Stimulated activated CD8-positive, alpha-beta memory T cell treated with anti-CD3 and anti-CD28 coated beads, Interleukin-12 subunit alpha, Interleukin-12 subunit beta, amount 100 ng/mL, for 24 hours (primary cell): ENCODE results near the gene TNPO1.
"Not testable (repeated sequence)": the region's sequence is repeated elsewhere in the genome, so short reads cannot be mapped to it uniquely, and the experiment has no call there.

ENCODE experiments used
- DNase-seq: peaks from one replicate; pipeline ENCODE4 v3.0.0-alpha.2; 2020; ENCODE audit errors: extremely low read depth

The TNPO1 gene

GRCh38 chr5:72816284-72817075 is at the start of gene TNPO1:
TSS of gene TNPO1 (plus strand) at chr5:72816661. CDS start at chr5:72816738, 77 bp downstream.
- peak; percentile 63 for DNase-seq

- DNase-seq, result no peak
Measured at GRCh38 chr5:72767289-72768010, 49.0 kb upstream of the TNPO1 start.

- DNase-seq, result no peak
Measured at GRCh38 chr5:72770266-72770665, 46.2 kb upstream of the TNPO1 start.

GRCh38 chr5:72776684-72777083 is 39.8 kb upstream of the TNPO1 start:
- DNase-seq, result no peak

GRCh38 chr5:72779520-72779919 is 36.9 kb upstream of the TNPO1 start:
- no peak for DNase-seq

GRCh38 chr5:72783354-72783753 is 33.1 kb upstream of the TNPO1 start:
- no peak for DNase-seq

- no peak for DNase-seq
Measured at GRCh38 chr5:72784129-72784528, 32.3 kb upstream of the TNPO1 start.

GRCh38 chr5:72785801-72786200 is 30.7 kb upstream of the TNPO1 start:
- no peak for DNase-seq

- DNase-seq, result no peak
Measured at GRCh38 chr5:72786676-72787075, 29.8 kb upstream of the TNPO1 start.

- no peak for DNase-seq
Measured at GRCh38 chr5:72788866-72789505, 27.5 kb upstream of the TNPO1 start.

- no peak for DNase-seq
Measured at GRCh38 chr5:72790186-72790585, 26.3 kb upstream of the TNPO1 start.

- not testable (repeated sequence) for DNase-seq
Measured at GRCh38 chr5:72792662-72793061, 23.8 kb upstream of the TNPO1 start.

GRCh38 chr5:72796001-72796400 is 20.5 kb upstream of the TNPO1 start:
- no peak for DNase-seq

GRCh38 chr5:72799721-72800120 is 16.7 kb upstream of the TNPO1 start:
- DNase-seq, result no peak

- DNase-seq, result not testable (repeated sequence)
Measured at GRCh38 chr5:72808637-72809036, 7.8 kb upstream of the TNPO1 start.

- no peak for DNase-seq
Measured at GRCh38 chr5:72811849-72812248, 4.6 kb upstream of the TNPO1 start.

GRCh38 chr5:72812488-72812887 is 4.0 kb upstream of the TNPO1 start:
- DNase-seq, result no peak

GRCh38 chr5:72814104-72814503 is 2.4 kb upstream of the TNPO1 start:
- DNase-seq, result no peak

GRCh38 chr5:72814864-72815263 is 1.6 kb upstream of the TNPO1 start:
- no peak for DNase-seq

GRCh38 chr5:72815580-72816283 is 729 bp upstream of the TNPO1 start:
- DNase-seq, result no peak

- DNase-seq, result no peak
Measured at GRCh38 chr5:72817076-72817481, 618 bp downstream of the TNPO1 start.

GRCh38 chr5:72817671-72818266 is 1.3 kb downstream of the TNPO1 start:
- no peak for DNase-seq
